ENCODE data around the gene MMP2. TPM values are rescaled to one million over a fixed set of nuclear protein-coding genes. Genes with fewer than 3 reads are reported as not detected.

Gene MMP2
- total and polyA plus RNA-seq, 11 donors: 22.5 to 157 (median 77.1) TPM

DNA sequence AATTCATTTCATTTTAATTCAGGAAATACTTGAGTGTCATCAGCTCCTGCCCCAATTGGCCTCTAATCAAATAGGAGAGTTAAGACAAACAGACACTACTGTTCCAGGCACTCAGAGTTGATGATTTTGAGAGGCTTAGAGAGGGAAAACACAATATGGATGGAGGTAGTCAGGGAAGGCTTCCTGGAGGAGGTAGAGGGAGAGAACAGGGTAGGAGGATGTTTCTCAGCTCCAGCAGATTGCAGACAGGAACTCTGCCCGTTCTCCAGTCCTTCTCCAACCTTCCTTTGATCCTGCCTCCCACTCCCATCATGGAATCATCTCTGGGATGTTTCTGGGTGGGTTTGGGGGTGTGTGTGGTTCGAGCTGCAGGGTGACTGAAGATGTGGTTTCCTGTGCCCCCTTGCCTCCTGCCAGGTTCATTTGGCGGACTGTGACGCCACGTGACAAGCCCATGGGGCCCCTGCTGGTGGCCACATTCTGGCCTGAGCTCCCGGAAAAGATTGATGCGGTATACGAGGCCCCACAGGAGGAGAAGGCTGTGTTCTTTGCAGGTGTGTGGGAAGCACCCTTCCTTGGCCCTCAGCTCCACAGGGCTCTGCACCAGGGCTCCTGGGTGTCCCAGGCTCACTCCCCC, 17.6 kb downstream of the MMP2 start:
- no peak for TF ChIP-seq POLR2A (IDR thresholded peaks at IDR 0.05)
- no peak for TF ChIP-seq CTCF (IDR thresholded peaks at IDR 0.05)
- intact Hi-C loops (cut with DNase I): loop anchor here in 9 of 10 donors (5.0 to 10.0 kb wide), 4 partner anchors 46 to 208 kb away; no protein-coding TSS in a partner anchor
- Histone ChIP-seq H3K4me1 (peaks cover 0 to 45% (median 26%) of the 10 kb centered on the region in 12 donors), H3K4me3 (no peak overlapping the region), H3K36me3 (peaks cover 0 to 74% (median 12%) of the 10 kb centered on the region in 9 donors), H3K27me3 (no peaks in the 10 kb centered on the region), H3K27ac (no peak overlapping the region), H3K9me3 (no peaks in the 10 kb centered on the region)
- DNase-seq: no peak
- ATAC-seq: no peak
- WGBS, 4 donors: 68 to 92% (median 72%) methylated on average over 7 to 8 of the region's 8 CpGs

GRCh38 chr16:55497558-55497957, 18.6 kb downstream of the MMP2 start:
- ATAC-seq (no peak), DNase-seq (no peak)
- Histone ChIP-seq H3K4me1 (peaks cover 2 to 54% (median 34%) of the 10 kb centered on the region in 12 donors), H3K27ac (no peak overlapping the region), H3K4me3 (no peak overlapping the region), H3K9me3 (no peaks in the 10 kb centered on the region), H3K36me3 (peaks cover 0 to 78% (median 12%) of the 10 kb centered on the region in 9 donors), H3K27me3 (no peaks in the 10 kb centered on the region)
- intact Hi-C loops (cut with DNase I): loop anchor here in 9 of 10 donors (5.0 to 10.0 kb wide), 4 partner anchors 45 to 207 kb away; no protein-coding TSS in a partner anchor
- 82 to 96% (median 89%) methylated on average over 5 of the region's 5 CpGs for WGBS, 4 donors
- TF ChIP-seq CTCF (IDR thresholded peaks at IDR 0.05) (no peak), POLR2A (IDR thresholded peaks at IDR 0.05) (no peak)

DNA sequence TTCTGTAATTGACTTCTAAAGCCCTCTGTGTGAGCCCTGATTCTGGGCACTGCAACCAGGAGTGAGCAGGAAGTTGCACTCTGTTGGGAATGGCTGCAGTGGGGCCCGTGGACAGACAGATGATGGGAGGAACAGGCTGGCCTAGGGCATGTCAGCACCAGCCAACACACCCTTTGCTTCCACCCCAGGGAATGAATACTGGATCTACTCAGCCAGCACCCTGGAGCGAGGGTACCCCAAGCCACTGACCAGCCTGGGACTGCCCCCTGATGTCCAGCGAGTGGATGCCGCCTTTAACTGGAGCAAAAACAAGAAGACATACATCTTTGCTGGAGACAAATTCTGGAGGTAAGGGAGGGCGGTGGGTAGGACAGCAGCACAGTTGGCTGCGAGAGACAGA, 19.1 kb downstream of the MMP2 start:
- H3K27ac ChIP-seq: no peak overlapping the region
- WGBS, 4 donors: 77 to 100% (median 87%) methylated on average over 5 to 6 of the region's 6 CpGs
- no peak overlapping the region for H3K4me3 ChIP-seq
- TF ChIP-seq CTCF (IDR thresholded peaks at IDR 0.05): no peak
- no peak for TF ChIP-seq POLR2A (IDR thresholded peaks at IDR 0.05)
- no peaks in the 10 kb centered on the region for H3K27me3 ChIP-seq
- peaks cover 6 to 59% (median 40%) of the 10 kb centered on the region in 12 donors for H3K4me1 ChIP-seq
- ATAC-seq: no peak
- DNase-seq: no peak
- H3K36me3 ChIP-seq: peaks cover 0 to 73% (median 11%) of the 10 kb centered on the region in 9 donors
- no peaks in the 10 kb centered on the region for H3K9me3 ChIP-seq
- intact Hi-C loops (cut with DNase I): loop anchor here in 9 of 10 donors (5.0 to 10.0 kb wide), 4 partner anchors 44 to 207 kb away; no protein-coding TSS in a partner anchor

DNA sequence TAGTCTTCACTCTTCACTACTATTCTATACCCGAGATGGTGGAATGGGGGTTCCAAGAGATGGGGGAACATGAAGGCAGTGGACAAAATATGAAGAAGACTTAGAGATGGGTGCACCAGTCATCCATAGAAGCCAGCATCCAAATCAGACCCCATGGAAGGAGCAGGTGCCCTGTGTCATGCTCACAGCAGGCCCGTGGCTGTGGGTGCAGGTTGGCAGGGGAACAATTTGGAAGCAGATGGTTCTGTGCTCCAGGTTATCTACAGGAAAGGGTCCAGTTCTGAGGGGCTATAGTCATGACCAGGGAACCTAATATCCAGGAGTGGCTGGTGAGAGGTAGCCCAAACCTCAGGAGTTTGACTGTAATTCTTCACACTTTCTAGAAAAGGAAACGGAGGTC, 20.3 kb downstream of the MMP2 start:
- peak overlapping the region in 1 of 12 donors; percentile 26 for H3K27ac ChIP-seq
- intact Hi-C loops (cut with DNase I): loop anchor here in 9 of 10 donors (5.0 to 10.0 kb wide), 4 partner anchors 43 to 206 kb away; no protein-coding TSS in a partner anchor
- WGBS, 4 donors: 52 to 85% (median 81%) methylated on average over 3 of the region's 3 CpGs
- H3K4me3 ChIP-seq: no peak overlapping the region
- peaks cover 0 to 71% (median 4%) of the 10 kb centered on the region in 9 donors for H3K36me3 ChIP-seq
- no peak for TF ChIP-seq CTCF (IDR thresholded peaks at IDR 0.05)
- TF ChIP-seq POLR2A (IDR thresholded peaks at IDR 0.05): no peak
- DNase-seq: no peak
- no peaks in the 10 kb centered on the region for H3K9me3 ChIP-seq
- peaks cover 10 to 69% (median 49%) of the 10 kb centered on the region in 12 donors for H3K4me1 ChIP-seq
- no peaks in the 10 kb centered on the region for H3K27me3 ChIP-seq
- ATAC-seq: no peak

Data from heart left ventricle (tissue), 16 donors.